CD14-positive monocyte (primary cell): Measurements from ENCODE around the gene SLC22A9. TPM values are rescaled to one million over a fixed set of nuclear protein-coding genes. Genes with fewer than 3 reads are reported as not detected.

Source experiments
- DNase-seq, 3 donors: peaks; one replicate each; pipeline ENCODE4 v3.0.0-alpha.2; 2011 to 2022
- H2AFZ ChIP-seq: 2 replicates; pipeline ENCODE4 v1.6.0; 2012; ENCODE audit warnings: mild to moderate bottlenecking, low read depth, low read length, inconsistent platforms; ENCODE audit not compliant: insufficient read depth, poor library complexity, severe bottlenecking
- H3K27ac ChIP-seq, 2 donors: 1 replicate in 1 of 2; 2 replicates in 1 of 2; pipeline ENCODE4 v1.5.1; 2012 to 2013; ENCODE audit warnings: low read length in 2 of 2, control low read depth in 1 of 2, inconsistent platforms in 1 of 2, low read depth in 1 of 2, mild to moderate bottlenecking in 1 of 2
- H3K27me3 ChIP-seq, 2 donors: one replicate each; pipeline versions ENCODE4 v1.6.0 to v1.6.1; 2011 to 2013; ENCODE audit warnings: low read length in 2 of 2; ENCODE audit not compliant: control insufficient read depth in 2 of 2, insufficient read depth in 2 of 2
- H3K36me3 ChIP-seq, 2 donors: replicated peaks in 1 of 2; 1 replicate in 1 of 2; 2 replicates in 1 of 2; pipeline versions ENCODE4 v1.5.1 to v1.6.1; 2012 to 2013; ENCODE audit warnings: low read length in 2 of 2, control low read depth in 1 of 2, inconsistent platforms in 1 of 2, mild to moderate bottlenecking in 1 of 2; ENCODE audit not compliant: insufficient read depth in 2 of 2, control insufficient read depth in 1 of 2
- H3K4me1 ChIP-seq, 2 donors: 1 replicate in 1 of 2; 2 replicates in 1 of 2; pipeline versions ENCODE4 v1.5.1 to v1.6.1; 2012 to 2013; ENCODE audit warnings: low read length in 2 of 2, control low read depth in 1 of 2, inconsistent platforms in 1 of 2, mild to moderate bottlenecking in 1 of 2, moderate library complexity in 1 of 2; ENCODE audit not compliant: insufficient read depth in 2 of 2, control insufficient read depth in 1 of 2
- H3K4me2 ChIP-seq: replicated peaks from 2 replicates; pipeline ENCODE3; 2012; ENCODE audit warnings: low read length, moderate library complexity, mild to moderate bottlenecking; ENCODE audit not compliant: poor library complexity, severe bottlenecking; ENCODE audit errors: extremely low read depth
- H3K4me3 ChIP-seq, 3 experiments: fragments of 200-600 bp in 1 of 3; sonication (generic) in 1 of 3; replicated peaks in 1 of 3; 1 replicate in 2 of 3; 2 replicates in 1 of 3; pipeline ENCODE4 v1.5.1; 2011 to 2013; ENCODE audit warnings: low read length in 3 of 3, mild to moderate bottlenecking in 3 of 3, control low read depth in 2 of 3, low read depth in 2 of 3, inconsistent platforms in 1 of 3, moderate library complexity in 1 of 3
- H3K79me2 ChIP-seq: 2 replicates; pipeline ENCODE4 v1.6.0; 2012; ENCODE audit warnings: mild to moderate bottlenecking, control low read depth, inconsistent platforms, low read length, moderate library complexity; ENCODE audit not compliant: insufficient read depth
- H3K9ac ChIP-seq: 2 replicates; pipeline ENCODE4 v1.6.0; 2017; ENCODE audit warnings: low read length, mild to moderate bottlenecking; ENCODE audit not compliant: insufficient read depth, poor library complexity, severe bottlenecking
- H3K9me3 ChIP-seq, 2 donors: replicated peaks in 1 of 2; 1 replicate in 1 of 2; 2 replicates in 1 of 2; pipeline versions ENCODE4 v1.5.1 to v1.6.1; 2012 to 2013; ENCODE audit warnings: low read length in 2 of 2, control low read depth in 1 of 2; ENCODE audit not compliant: control insufficient read depth in 1 of 2, insufficient read depth in 1 of 2
- H4K20me1 ChIP-seq: 2 replicates; pipeline ENCODE4 v1.6.0; 2012; ENCODE audit warnings: mild to moderate bottlenecking, low read length, control low read depth, moderate library complexity; ENCODE audit not compliant: insufficient read depth
- H3K27ac Mint-ChIP-seq, 7 donors: one replicate each; pipeline ENCODE4 v1.8.0; 2020; ENCODE audit warnings: mild to moderate bottlenecking in 7 of 7, mixed read lengths in 7 of 7, moderate library complexity in 6 of 7, inconsistent platforms in 2 of 7
- H3K27me3 Mint-ChIP-seq, 3 donors: one replicate each; pipeline ENCODE4 v1.8.0; 2021 to 2022; ENCODE audit warnings: low read depth in 3 of 3, mild to moderate bottlenecking in 3 of 3, mixed read lengths in 3 of 3, moderate library complexity in 3 of 3, inconsistent platforms in 1 of 3
- H3K36me3 Mint-ChIP-seq, 2 donors: one replicate each; pipeline ENCODE4 v1.8.0; 2020; ENCODE audit warnings: mixed read lengths in 2 of 2, inconsistent platforms in 1 of 2, mild to moderate bottlenecking in 1 of 2
- H3K4me1 Mint-ChIP-seq: one replicate; pipeline ENCODE4 v1.8.0; 2020; ENCODE audit warnings: mild to moderate bottlenecking, mixed read lengths
- H3K4me3 Mint-ChIP-seq, 2 donors: one replicate each; pipeline ENCODE4 v1.8.0; 2020; ENCODE audit warnings: mild to moderate bottlenecking in 2 of 2, mixed read lengths in 2 of 2, moderate library complexity in 1 of 2
- H3K9me3 Mint-ChIP-seq, 7 donors: one replicate each; pipeline ENCODE4 v1.8.0; 2020 to 2022; ENCODE audit warnings: mixed read lengths in 7 of 7, mild to moderate bottlenecking in 6 of 7, moderate library complexity in 6 of 7, inconsistent platforms in 2 of 7
- WGBS: methylation state at CpG from one replicate; pipeline ENCODE4 v1.1.5; 2013; ENCODE audit warnings: missing lambda C conversion rate; ENCODE audit not compliant: insufficient coverage; 5-methylcytosine and 5-hydroxymethylcytosine counted together
- intact Hi-C, 2 donors: fragments of 100-400 bp; cut with micrococcal nuclease; formaldehyde crosslinking; loops; one replicate each; pipeline versions ENCODE4 v1.15.0 to v1.15.1; 2023
- polyA plus RNA-seq, 3 donors: library from polyadenylated mRNA; depleted of rRNA in 1 of 3; unstranded in 2 of 3; stranded (reverse) in 1 of 3; fragments of 300-500 nt in 2 of 3; fragments of >200 nt in 1 of 3; fragmentation: Illumina TruSeq in 2 of 3; gene quantifications; 1 replicate in 2 of 3; 2 replicates in 1 of 3; pipeline ENCODE4 v1.2.3, GENCODE V29; 2012 to 2021
- TF ChIP-seq, protein P1 (sequence below): fragments of 200-600 bp; IDR thresholded peaks from one replicate; pipeline ENCODE4 v1.8.0; 2022; ENCODE audit warnings: antibody characterized with exemption, mild to moderate bottlenecking

SLC22A9 gene
- polyA plus RNA-seq, 3 donors = not detected

DNA sequence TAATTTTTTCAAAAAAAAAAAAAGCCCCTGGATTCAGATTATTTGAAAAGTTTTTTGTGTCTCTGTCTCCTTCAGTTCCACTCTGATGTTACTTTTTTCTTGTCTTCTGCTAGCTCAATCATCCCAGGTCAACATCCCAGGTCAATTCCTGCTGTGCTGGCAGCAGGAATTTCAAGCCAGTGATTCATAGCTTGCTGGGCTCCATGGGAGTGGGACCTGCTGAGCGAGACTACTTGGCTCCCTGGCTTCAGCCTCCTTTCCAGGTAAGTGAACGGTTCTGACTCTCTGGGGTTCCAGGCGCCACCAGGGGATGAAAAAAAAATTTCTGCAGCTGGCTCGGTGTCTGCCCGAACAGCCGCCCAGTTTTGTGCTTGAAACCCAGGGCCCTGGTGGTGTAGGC lies 90.0 kb downstream of the SLC22A9 start:
- no peak for DNase-seq
- peaks cover 0 to 7% (median 3%) of the 10 kb centered on the region in 3 donors for H3K27me3 Mint-ChIP-seq
- H3K27ac Mint-ChIP-seq = no peak overlapping the region
- Histone ChIP-seq H3K4me3 (no peak overlapping the region), H3K9me3 (no peaks in the 10 kb centered on the region), H3K27ac (no peak overlapping the region), H3K27me3 (no peaks in the 10 kb centered on the region), H3K4me1 (no peaks in the 10 kb centered on the region), H2AFZ (no peak overlapping the region), H3K36me3 (no peaks in the 10 kb centered on the region), H4K20me1 (no peaks in the 10 kb centered on the region), H3K4me2 (no peak overlapping the region), H3K9ac (no peak overlapping the region), H3K79me2 (no peaks in the 10 kb centered on the region)
- H3K36me3 Mint-ChIP-seq = no peaks in the 10 kb centered on the region
- H3K4me3 Mint-ChIP-seq = no peak overlapping the region
- H3K9me3 Mint-ChIP-seq = peaks cover 0 to 1% (median 0%) of the 10 kb centered on the region in 7 donors
- WGBS = 88% methylated on average over 5 of the region's 6 CpGs
- TF ChIP-seq, protein P1, sequence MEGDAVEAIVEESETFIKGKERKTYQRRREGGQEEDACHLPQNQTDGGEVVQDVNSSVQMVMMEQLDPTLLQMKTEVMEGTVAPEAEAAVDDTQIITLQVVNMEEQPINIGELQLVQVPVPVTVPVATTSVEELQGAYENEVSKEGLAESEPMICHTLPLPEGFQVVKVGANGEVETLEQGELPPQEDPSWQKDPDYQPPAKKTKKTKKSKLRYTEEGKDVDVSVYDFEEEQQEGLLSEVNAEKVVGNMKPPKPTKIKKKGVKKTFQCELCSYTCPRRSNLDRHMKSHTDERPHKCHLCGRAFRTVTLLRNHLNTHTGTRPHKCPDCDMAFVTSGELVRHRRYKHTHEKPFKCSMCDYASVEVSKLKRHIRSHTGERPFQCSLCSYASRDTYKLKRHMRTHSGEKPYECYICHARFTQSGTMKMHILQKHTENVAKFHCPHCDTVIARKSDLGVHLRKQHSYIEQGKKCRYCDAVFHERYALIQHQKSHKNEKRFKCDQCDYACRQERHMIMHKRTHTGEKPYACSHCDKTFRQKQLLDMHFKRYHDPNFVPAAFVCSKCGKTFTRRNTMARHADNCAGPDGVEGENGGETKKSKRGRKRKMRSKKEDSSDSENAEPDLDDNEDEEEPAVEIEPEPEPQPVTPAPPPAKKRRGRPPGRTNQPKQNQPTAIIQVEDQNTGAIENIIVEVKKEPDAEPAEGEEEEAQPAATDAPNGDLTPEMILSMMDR = no peak
- H3K4me1 Mint-ChIP-seq = peaks cover 6% of the 10 kb centered on the region
- intact Hi-C loops = no loop called here

Other genes starting within 250 kb of the SLC22A9 start
- gene SLC22A24, start 225.6 kb upstream of the SLC22A9 start, polyA plus RNA-seq = not detected
- gene SLC22A25, start 126.2 kb upstream of the SLC22A9 start, polyA plus RNA-seq = not detected
- under 1 TPM in 2 of 3 donors, not detected in 1; 0.07 to 0.62 TPM for gene PLAAT5, start 121.4 kb downstream of the SLC22A9 start, polyA plus RNA-seq
- 10 to 100 TPM in 2 of 3 donors, 1 to 10 TPM in 1; 6.8 to 16.3 (median 13.5) TPM for gene LGALS12, start 136.3 kb downstream of the SLC22A9 start, polyA plus RNA-seq
- gene PLAAT4, start 167.0 kb downstream of the SLC22A9 start, polyA plus RNA-seq = 100 to 1,000 TPM in 2 of 3 donors, 10 to 100 TPM in 1; 55.2 to 119 (median 101) TPM
- gene PLAAT2, start 193.6 kb downstream of the SLC22A9 start, polyA plus RNA-seq = not detected
- 10 to 100 TPM; 20.2 to 67.3 (median 34.2) TPM for gene PLAAT3, start 244.6 kb downstream of the SLC22A9 start, polyA plus RNA-seq